Hematopoietic multipotent progenitor cell treated with erythropoietin and hydrocortisone succinate and interleukin-3 and kit ligand, for 8 days (in vitro differentiated cells): ENCODE results near the gene SUGP2.

ENCODE experiments used
- DNase-seq: peaks from one replicate; pipeline ENCODE4 v3.0.0-alpha.2; 2015

Gene SUGP2

DNA sequence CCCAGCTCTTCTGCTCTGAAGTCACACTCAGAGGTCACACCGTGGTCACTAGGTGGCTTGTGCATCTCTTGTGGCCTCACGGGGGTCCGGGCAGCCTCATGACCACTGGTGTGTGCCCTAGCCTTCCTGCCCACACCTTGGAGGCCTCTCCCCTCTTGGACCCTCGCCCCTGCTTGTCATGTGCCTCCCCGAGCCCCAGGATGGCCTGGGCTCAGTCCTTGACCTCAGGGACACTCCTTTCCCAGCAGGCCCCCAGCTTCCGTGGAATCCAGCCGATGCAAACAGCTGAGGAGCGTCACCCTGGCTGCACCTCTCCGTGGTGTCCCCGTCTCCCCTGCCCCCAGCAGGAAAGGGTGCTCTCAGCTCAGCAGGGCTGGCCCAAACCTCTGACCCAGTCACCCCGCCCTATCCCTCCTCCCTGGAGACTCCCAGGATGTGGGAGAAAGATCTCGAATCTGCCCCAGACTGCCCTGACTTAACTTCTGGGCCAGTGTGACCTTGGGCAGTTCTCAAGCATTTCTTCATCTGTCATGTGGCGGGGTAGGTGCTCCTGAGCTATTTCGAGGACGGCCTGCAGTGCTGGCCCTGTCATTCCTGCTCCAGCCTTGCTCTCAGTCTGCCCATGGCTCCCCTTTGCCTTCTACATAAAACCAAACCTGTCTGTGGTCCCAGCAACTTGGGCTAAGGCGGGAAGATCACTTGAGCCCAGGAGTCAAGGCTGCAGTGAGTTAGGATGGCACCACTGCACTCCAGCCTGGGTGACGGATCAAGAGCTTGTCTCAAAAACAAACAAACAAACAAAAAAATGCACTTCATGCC lies 25.9 kb upstream of the SUGP2 start:
- peak; percentile 32 for DNase-seq

DNA sequence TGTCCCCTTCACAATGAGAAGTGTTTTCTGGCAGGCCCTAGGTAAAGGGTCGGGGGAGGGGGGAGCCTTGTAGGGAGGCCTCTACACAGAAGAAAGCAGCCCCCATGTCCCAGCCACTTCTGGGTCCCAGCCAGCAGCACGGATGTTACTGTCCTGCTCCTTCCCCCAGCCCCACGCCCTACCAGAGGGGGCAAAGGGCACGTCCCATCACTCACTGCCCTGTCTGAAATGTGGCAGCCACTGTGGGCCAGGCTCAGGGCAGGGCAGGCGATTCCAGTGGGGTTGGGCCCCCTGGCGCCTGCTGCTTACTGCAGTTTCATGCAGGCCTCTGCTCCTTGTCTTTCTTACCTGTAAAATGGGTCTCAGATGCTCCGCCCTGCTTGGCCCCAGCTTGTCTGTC lies 24.4 kb upstream of the SUGP2 start:
- DNase-seq = no peak

DNA sequence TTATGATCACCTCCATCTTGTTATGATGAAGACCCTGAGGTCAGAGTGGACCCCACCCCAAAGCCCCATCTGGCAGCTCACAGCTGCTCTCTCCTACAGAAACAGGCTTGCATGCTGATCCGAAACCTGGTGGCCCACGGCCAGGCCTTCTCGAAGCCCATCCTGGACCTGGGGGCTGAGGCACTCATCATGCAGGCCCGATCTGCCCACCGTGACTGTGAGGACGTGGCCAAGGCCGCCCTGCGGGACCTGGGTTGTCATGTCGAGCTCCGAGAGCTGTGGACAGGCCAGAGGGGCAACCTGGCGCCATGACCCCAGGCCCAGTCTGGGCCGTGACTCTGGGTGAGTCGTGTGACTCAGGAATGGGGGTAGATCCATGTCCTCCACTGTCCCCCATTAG lies 24.0 kb upstream of the SUGP2 start:
- no peak for DNase-seq

GRCh38 chr19:19056636-19057275 lies 23.4 kb upstream of the SUGP2 start:
- DNase-seq = no peak

DNA sequence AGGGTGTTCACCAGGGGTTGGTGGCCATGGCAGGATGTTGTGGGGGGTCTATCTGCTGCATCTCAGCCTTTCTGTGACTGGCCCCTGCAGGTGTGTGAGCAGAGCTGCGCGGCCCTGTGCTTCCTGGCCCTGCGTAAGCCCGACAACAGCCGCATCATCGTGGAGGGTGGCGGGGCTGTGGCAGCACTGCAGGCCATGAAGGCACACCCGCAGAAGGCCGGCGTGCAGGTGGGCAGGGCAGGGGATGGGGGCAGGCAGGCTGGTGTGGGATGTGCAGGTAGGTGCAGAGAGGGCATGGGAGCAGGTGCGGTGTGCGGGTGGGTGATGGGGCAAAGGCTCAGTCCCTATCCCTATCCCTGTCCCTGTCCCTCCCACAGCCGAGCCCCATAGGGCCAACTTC lies 22.4 kb upstream of the SUGP2 start:
- no peak for DNase-seq

- no peak for DNase-seq
These were observed 21.7 kb upstream of the SUGP2 start for GRCh38 chr19:19054939-19055440.

DNA sequence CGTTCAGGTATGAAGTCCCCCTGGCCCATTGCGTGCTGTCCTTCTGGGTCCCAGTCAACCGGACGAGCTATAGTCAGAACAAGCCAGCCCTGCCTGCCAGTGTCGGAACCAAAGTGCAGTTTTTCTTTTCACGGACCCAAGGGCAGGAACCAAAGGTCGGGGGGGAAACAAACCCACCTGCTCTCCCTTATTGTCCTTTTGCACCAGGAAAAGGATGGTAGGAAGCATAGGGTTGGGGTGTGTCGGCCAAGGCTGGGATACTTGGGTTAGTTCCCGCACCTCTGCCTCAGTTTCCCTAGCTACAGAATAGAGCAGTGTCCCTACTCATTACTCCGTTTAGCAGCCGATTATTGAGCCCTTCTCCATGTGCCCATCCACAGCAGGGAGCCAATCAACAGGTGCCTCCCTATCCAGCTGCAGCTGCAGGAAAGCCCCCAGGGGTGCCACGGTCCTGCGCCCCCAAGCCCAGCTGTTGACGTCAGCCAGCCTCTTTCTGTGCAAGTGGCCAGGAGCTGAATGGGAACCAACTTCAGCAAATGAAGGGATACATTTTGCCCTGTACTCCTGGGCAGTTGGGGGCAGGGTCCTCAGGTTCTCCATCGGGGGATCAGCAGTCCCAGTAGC lies 21.1 kb upstream of the SUGP2 start:
- DNase-seq = no peak

DNA sequence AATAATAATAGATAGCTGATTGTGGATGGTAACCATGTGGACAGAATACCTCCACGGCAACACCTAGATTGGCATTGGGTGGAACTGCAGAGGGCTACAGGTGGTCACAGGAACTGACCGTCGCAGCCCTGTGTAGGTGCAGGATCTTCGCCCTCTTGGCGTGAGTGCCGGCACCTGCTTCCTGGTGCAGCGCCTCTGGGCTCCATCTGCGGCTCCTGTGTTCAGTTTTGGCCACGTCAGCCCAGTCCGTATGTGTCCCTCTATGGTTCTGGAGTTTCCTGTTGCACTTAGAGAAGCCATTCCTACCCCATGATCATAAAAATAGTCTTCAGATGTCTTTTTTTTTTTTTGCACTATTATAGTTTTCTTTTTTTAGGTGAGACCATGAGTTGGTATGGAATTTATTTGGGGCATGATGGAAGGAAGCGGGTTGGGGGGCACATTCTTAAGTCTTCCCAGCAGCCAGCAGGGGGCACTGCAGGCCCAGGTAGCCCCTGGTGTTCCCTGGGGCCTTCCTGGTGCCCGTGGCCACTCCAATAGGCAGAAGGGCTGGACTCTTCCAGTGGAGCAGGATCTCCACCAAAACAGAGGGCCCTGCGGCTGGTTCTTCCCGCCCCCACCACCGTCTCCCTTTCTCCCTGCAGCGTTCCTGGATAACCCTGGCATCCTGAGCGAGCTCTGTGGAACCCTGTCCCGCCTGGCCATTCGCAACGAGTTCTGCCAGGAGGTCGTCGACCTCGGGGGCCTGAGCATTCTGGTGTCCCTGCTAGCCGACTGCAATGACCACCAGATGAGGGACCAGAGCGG lies 20.4 kb upstream of the SUGP2 start:
- DNase-seq = peak; percentile 69

- no peak for DNase-seq
These were observed 19.6 kb upstream of the SUGP2 start for GRCh38 chr19:19052921-19053320.

GRCh38 chr19:19051478-19052213 lies 18.3 kb upstream of the SUGP2 start:
- DNase-seq = no peak

DNA sequence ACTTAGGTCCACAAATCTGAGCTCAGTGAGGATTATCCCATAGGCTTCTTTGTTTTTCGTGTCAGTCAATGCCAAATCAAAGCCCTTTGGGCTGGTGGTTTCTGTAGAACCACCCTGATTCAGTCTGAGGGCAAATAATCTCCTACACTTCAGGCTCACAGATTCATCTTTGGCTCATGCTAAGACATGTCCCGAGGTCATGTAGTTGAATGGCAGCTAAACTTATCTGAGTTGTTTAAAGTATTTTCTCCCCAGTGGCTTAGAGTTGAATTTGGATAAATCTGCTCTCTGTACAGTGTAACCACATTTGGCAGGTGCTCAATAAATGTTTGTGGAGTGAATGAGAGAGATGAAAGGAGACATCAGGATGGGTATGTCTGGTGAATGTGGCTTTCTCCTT lies 17.4 kb upstream of the SUGP2 start:
- no peak for DNase-seq

- no peak for DNase-seq
These were observed 16.8 kb upstream of the SUGP2 start for GRCh38 chr19:19050104-19050503.

DNA sequence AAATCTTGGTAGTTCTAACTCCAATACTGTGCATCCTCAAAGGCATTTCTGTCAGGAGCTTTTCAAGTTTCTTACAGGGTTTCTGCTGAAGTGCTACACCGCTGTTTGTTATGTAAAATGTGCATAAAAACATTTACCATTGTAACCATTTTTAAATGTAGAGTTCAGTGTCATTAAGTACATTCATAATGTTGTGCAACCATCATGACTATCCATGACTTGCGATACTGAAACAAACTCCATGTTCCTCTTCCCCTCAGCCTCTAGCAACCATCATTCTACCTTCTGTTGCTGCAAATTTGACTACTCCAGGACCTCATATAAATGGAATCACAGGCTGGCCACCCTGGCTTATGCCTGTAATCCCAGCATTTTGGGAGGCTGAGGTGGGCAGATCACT lies 16.1 kb upstream of the SUGP2 start:
- no peak for DNase-seq

DNA sequence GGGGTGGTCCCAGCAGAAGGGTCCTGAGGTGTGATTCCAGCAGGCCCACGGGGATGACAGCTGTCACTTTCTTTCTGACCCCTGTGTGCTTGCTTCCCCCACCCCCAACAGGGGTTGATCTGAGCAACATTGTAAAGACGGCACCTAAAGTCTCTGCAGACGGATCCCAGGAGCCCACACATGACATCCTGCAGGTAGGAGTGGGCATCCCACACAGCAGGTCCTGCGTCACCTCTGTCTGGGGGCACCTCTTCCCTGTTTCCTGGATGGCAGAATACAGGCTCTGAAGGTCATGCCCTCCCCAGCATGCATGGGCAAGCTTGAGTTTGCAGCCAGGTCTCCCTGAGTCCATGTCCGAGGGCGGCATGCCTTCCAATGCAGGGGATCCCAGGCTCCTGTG lies 10.6 kb upstream of the SUGP2 start:
- no peak for DNase-seq

GRCh38 chr19:19043481-19043880 lies 10.2 kb upstream of the SUGP2 start:
- no peak for DNase-seq

DNA sequence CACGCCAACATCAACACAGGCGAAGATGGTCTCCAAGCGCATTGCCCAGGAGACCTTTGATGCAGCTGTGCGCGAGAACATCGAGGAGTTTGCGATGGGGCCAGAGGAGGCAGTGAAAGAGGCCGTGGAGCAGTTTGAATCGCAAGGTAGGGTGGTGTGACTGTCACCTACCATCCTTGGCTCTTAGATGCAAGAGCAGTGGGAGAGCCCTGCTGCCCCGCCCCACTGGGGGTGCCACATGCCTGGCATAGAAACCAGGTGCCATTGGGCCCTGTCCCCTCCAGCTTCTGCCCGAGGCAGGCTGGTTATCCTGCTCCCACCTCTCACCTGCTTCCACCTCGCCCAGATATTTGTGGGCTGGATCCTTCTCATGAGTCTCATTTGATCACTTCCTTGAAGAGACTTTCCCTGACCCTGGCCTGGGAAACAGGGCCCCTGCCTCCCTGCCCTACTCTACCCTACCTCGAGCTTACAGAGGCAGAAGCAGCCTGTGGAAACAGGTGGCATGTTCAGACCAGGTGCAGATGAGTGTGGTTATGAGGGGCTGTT lies 9.5 kb upstream of the SUGP2 start:
- no peak for DNase-seq

GRCh38 chr19:19040417-19040816 lies 7.1 kb upstream of the SUGP2 start:
- no peak for DNase-seq

- no peak for DNase-seq
These were observed 6.6 kb upstream of the SUGP2 start for GRCh38 chr19:19039901-19040300.

- DNase-seq = peak; percentile 98
These were observed 897 bp upstream of the SUGP2 start for GRCh38 chr19:19034204-19034624.

- DNase-seq = no peak
These were observed 216 bp downstream of the SUGP2 start for GRCh38 chr19:19033176-19033425.

DNA sequence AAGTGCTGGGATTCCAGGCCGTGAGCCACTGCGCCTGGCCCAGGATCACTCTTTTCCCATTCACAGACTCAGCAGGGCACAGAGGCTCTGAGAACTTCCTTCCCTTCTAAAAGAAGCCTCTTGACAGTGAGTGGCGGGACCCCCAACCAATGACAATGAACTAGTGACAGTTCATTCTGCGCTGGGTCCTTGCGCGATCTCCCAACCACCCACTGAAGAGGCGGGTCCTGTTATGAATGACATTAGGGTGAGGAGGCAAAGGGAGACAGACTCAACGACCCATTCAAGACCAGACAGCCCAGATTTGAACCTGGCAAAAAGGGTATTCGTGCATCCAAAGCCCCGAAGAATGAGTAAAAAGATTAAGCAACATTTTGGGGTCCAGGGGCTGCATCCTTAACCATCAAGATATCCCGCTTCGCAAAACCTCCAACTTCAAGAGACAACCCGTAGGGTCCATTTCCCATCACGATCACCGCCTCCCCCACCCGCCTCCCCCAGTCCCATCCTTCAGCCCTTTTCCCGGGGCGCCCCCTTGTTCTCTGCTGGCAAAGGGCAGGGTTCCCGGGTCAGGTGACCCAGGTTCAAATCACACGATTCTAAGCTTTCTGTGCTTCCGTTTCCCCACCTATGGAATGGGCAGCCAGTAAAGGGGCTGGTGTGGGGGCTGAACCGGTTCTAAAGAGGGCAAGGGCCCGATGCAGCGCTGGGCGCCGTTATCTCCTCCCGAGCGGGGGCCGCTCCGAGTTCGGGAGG lies 719 bp downstream of the SUGP2 start:
- DNase-seq = peak; percentile 94

- no peak for DNase-seq
These were observed 1.4 kb downstream of the SUGP2 start for GRCh38 chr19:19031891-19032290.
